WTC11 (cell line): ENCODE data around the gene KSR2. TPM values are rescaled to one million over a fixed set of nuclear protein-coding genes. Genes with fewer than 3 reads are reported as not detected.
A peak's percentile ranks its signal among the peaks of the same experiment; 100 is the strongest.

Source experiments
- ATAC-seq: fragments of 200-7000 bp; cut with Tn5 transposase; 2 replicates; pipeline ENCODE4 v1.10.0; 2021; ENCODE audit warnings: mild to moderate bottlenecking, moderate library complexity
- CTCF ChIA-PET: fragments of 300-600 bp; sonication (Branson Sonifier 250); formaldehyde crosslinking; loops from one replicate; lab custom pipeline; 2021; ENCODE audit warnings: antibody characterized with exemption; lab: Charles Lee
- POLR2A ChIA-PET: fragments of 350-600 bp; sonication (Branson Sonifier 250); formaldehyde crosslinking; loops from one replicate; lab custom pipeline; 2021; ENCODE audit warnings: antibody characterized with exemption; lab: Charles Lee
- DNase-seq: peaks from one replicate; pipeline ENCODE4 v3.0.0; 2021; ENCODE audit warnings: low spot score
- H3K27ac Mint-ChIP-seq: 2 replicates; pipeline ENCODE4 v1.8.0; 2021; ENCODE audit warnings: mixed read lengths
- H3K27me3 Mint-ChIP-seq: 2 replicates; pipeline ENCODE4 v1.8.0; 2021; ENCODE audit warnings: low read depth, mild to moderate bottlenecking, moderate library complexity, mixed read lengths
- H3K36me3 Mint-ChIP-seq: 2 replicates; pipeline ENCODE4 v1.8.0; 2021; ENCODE audit warnings: mixed read lengths
- H3K4me1 Mint-ChIP-seq: 2 replicates; pipeline ENCODE4 v1.8.0; 2022; ENCODE audit warnings: mixed read lengths
- H3K4me3 Mint-ChIP-seq: 2 replicates; pipeline ENCODE4 v1.8.0; 2021; ENCODE audit warnings: mild to moderate bottlenecking, moderate library complexity, mixed read lengths
- H3K9me3 Mint-ChIP-seq: 2 replicates; pipeline ENCODE4 v1.8.0; 2021; ENCODE audit warnings: mixed read lengths
- ARID4B ChIP-seq: sonication (generic); formaldehyde crosslinking; IDR thresholded peaks from 2 replicates; pipeline ENCODE4 v1.8.0; 2023; ENCODE audit warnings: missing genetic modification reagents, mild to moderate bottlenecking, borderline replicate concordance
- ATF3 ChIP-seq: sonication (generic); formaldehyde crosslinking; conservative IDR thresholded peaks from 2 replicates; pipeline ENCODE4 v1.8.1; 2022; ENCODE audit warnings: mild to moderate bottlenecking, missing genetic modification reagents
- ATF6 ChIP-seq: sonication (generic); formaldehyde crosslinking; IDR thresholded peaks from 2 replicates; pipeline ENCODE4 v1.8.1; 2023; ENCODE audit warnings: mild to moderate bottlenecking, missing genetic modification reagents
- CREB1 ChIP-seq: sonication (generic); formaldehyde crosslinking; IDR thresholded peaks from 2 replicates; pipeline ENCODE4 v1.8.0; 2023; ENCODE audit warnings: mild to moderate bottlenecking, missing genetic modification reagents
- CTCF ChIP-seq: fragments of 200-600 bp; IDR thresholded peaks from 2 replicates; pipeline ENCODE4 v1.8.0; 2022; ENCODE audit warnings: antibody characterized with exemption
- FOXK1 ChIP-seq: sonication (generic); formaldehyde crosslinking; IDR thresholded peaks from 2 replicates; pipeline ENCODE4 v1.8.0; 2022; ENCODE audit warnings: mild to moderate bottlenecking, moderate library complexity, missing genetic modification reagents
- FOXP1 ChIP-seq: sonication (generic); formaldehyde crosslinking; IDR thresholded peaks from 2 replicates; pipeline ENCODE4 v1.8.0; 2022; ENCODE audit warnings: missing genetic modification reagents, mild to moderate bottlenecking, moderate library complexity, borderline replicate concordance
- GABPB1 ChIP-seq: sonication (generic); formaldehyde crosslinking; IDR thresholded peaks from 2 replicates; pipeline ENCODE4 v1.8.1; 2023; ENCODE audit warnings: mild to moderate bottlenecking, missing genetic modification reagents
- GRHL2 ChIP-seq: fragments of 250-450 bp; sonication (Bioruptor Pico); IDR thresholded peaks from 2 replicates; pipeline ENCODE4 v1.8.0; 2022; ENCODE audit warnings: mild to moderate bottlenecking, moderate library complexity; ENCODE audit not compliant: insufficient replicate concordance, severe bottlenecking
- HMGA2 ChIP-seq: fragments of 250-450 bp; sonication (Bioruptor Pico); IDR thresholded peaks from 2 replicates; pipeline ENCODE4 v1.4.0; 2021; ENCODE audit warnings: mild to moderate bottlenecking, moderate library complexity
- HMGXB4 ChIP-seq: sonication (generic); formaldehyde crosslinking; IDR thresholded peaks from 2 replicates; pipeline ENCODE4 v1.8.1; 2023; ENCODE audit warnings: mild to moderate bottlenecking, moderate library complexity, missing genetic modification reagents
- MAX ChIP-seq: sonication (generic); formaldehyde crosslinking; IDR thresholded peaks from 2 replicates; pipeline ENCODE4 v1.8.0; 2022; ENCODE audit warnings: mild to moderate bottlenecking, missing genetic modification reagents
- MXD4 ChIP-seq: fragments of 250-450 bp; sonication (Bioruptor Pico); IDR thresholded peaks from 2 replicates; pipeline ENCODE4 v1.8.0; 2021; ENCODE audit warnings: mild to moderate bottlenecking, moderate library complexity, borderline replicate concordance
- NFE2L1 ChIP-seq: sonication (generic); formaldehyde crosslinking; IDR thresholded peaks from 2 replicates; pipeline ENCODE4 v1.8.1; 2023; ENCODE audit warnings: missing genetic modification reagents
- NR2C2 ChIP-seq: sonication (generic); formaldehyde crosslinking; IDR thresholded peaks from 2 replicates; pipeline ENCODE4 v1.8.0; 2022; ENCODE audit warnings: mild to moderate bottlenecking, missing genetic modification reagents
- TEAD4 ChIP-seq: sonication (generic); formaldehyde crosslinking; IDR thresholded peaks from 2 replicates; pipeline ENCODE4 v1.8.0; 2022; ENCODE audit warnings: mild to moderate bottlenecking, missing genetic modification reagents
- TP53 ChIP-seq: sonication (generic); formaldehyde crosslinking; IDR thresholded peaks from 2 replicates; pipeline ENCODE4 v1.8.1; 2023; ENCODE audit warnings: mild to moderate bottlenecking, missing genetic modification reagents
- ZNF121 ChIP-seq: sonication (generic); formaldehyde crosslinking; IDR thresholded peaks from 2 replicates; pipeline ENCODE4 v1.8.0; 2023; ENCODE audit warnings: missing genetic modification reagents
- ZNF219 ChIP-seq: sonication (generic); formaldehyde crosslinking; IDR thresholded peaks from 2 replicates; pipeline ENCODE4 v1.8.0; 2023; ENCODE audit warnings: missing genetic modification reagents, mild to moderate bottlenecking, borderline replicate concordance
- ZNF416 ChIP-seq: fragments of 250-450 bp; sonication (Bioruptor Pico); IDR thresholded peaks from 2 replicates; pipeline ENCODE4 v1.9.0; 2021; ENCODE audit warnings: mild to moderate bottlenecking, inconsistent platforms
- ZSCAN18 ChIP-seq: fragments of 250-450 bp; sonication (Bioruptor Pico); IDR thresholded peaks from 2 replicates; pipeline ENCODE4 v2.1.2; 2022; ENCODE audit warnings: mild to moderate bottlenecking, moderate library complexity
- total RNA-seq: library from RNA; stranded (reverse); gene quantifications from 3 replicates; pipeline ENCODE4 v1.2.3, GENCODE V29; 2021

KSR2 gene
- total RNA-seq, 1 experiment from 2014 or later: 2.4 TPM

GRCh38 chr12:118016424-118017264 is 47.9 kb upstream of the KSR2 start, which contains the start of gene RFC5 (continued):
- TF ChIP-seq ARID4B (CRISPR knock-in tag): peak; percentile 80; the same call in 1 of the 2 replicates
- 0 out of 2 replicates have a peak, but pooled peaks have one; percentile 36 for TF ChIP-seq TEAD4 (CRISPR knock-in tag)
- TF ChIP-seq FOXP1 (CRISPR knock-in tag): peak; percentile 89
- no peak for TF ChIP-seq CTCF
- peak; percentile 87 for TF ChIP-seq NFE2L1 (CRISPR knock-in tag)
- no peak for TF ChIP-seq CREB1 (CRISPR knock-in tag)

GRCh38 chr12:118015944-118016343 is 47.2 kb upstream of the KSR2 start:
- H3K27ac Mint-ChIP-seq: 0 out of 2 replicates have a peak overlapping the region, but pooled peaks have one; percentile 40
- H3K27me3 Mint-ChIP-seq: no peaks in the 10 kb centered on the region; the same call in none of the 2 replicates
- peaks cover 26% of the 10 kb centered on the region for H3K36me3 Mint-ChIP-seq
- H3K4me1 Mint-ChIP-seq: peaks cover 18% of the 10 kb centered on the region
- ChIA-PET CTCF (interaction anchor here (0.6 to 2.5 kb wide), 5 partner anchors 108 to 167 kb away, joined by 3 to 25 read pairs (median 7); no protein-coding TSS in a partner anchor), POLR2A (interaction anchor here (0.7 to 0.8 kb wide), 2 partner anchors 104 to 141 kb away, joined by 3 read pairs; no protein-coding TSS in a partner anchor)
- H3K9me3 Mint-ChIP-seq: peaks cover 3% of the 10 kb centered on the region; the same call in 1 of the 2 replicates
- DNase-seq (no peak), ATAC-seq (peak; percentile 5)
- H3K4me3 Mint-ChIP-seq: peak overlapping the region; percentile 93
- TF ChIP-seq ATF6: no peak
- no peak for TF ChIP-seq ZNF416 (CRISPR knock-in tag)
- TF ChIP-seq GRHL2 (CRISPR knock-in tag): no peak
- TF ChIP-seq MXD4 (CRISPR knock-in tag): no peak
- no peak for TF ChIP-seq NFE2L1 (CRISPR knock-in tag)
- TF ChIP-seq ZNF121: no peak
- no peak for TF ChIP-seq HMGA2 (CRISPR knock-in tag)
- TF ChIP-seq TP53 (CRISPR knock-in tag): no peak
- TF ChIP-seq GABPB1 (CRISPR knock-in tag): no peak
- no peak for TF ChIP-seq MAX
- no peak for TF ChIP-seq HMGXB4 (CRISPR knock-in tag)
- no peak for TF ChIP-seq ZNF219 (CRISPR knock-in tag)
- no peak for TF ChIP-seq FOXK1 (CRISPR knock-in tag)
- TF ChIP-seq NR2C2: no peak
- TF ChIP-seq ZSCAN18 (CRISPR knock-in tag): no peak
- TF ChIP-seq ATF3 (CRISPR knock-in tag): no peak
